Measurements from ENCODE around the gene PCBP3.

PCBP3 gene

GRCh38 chr21:45991606-45992300 is 348.2 kb downstream of the PCBP3 start:
- TF ChIP-seq CTCF (IDR thresholded peaks at IDR 0.05; ENCODE audit: low read length, missing control alignments): no peak
- H3K4me3 ChIP-seq (replicated peaks; ENCODE audit: low read depth, low read length): no peak overlapping the region
- DNase-seq (ENCODE audit: low read depth): no peak
